Activated B cell treated with CpG ODN at 0.5 μM for 24 hours (primary cell): ENCODE results near the gene SHISA8. TPM values are rescaled to one million over a fixed set of nuclear protein-coding genes. Genes with fewer than 3 reads are reported as not detected.

Source experiments
- ATAC-seq: fragments of 200-7000 bp; cut with Tn5 transposase; one replicate; pipeline ENCODE4 v1.10.0; 2021; ENCODE audit warnings: low read depth, mild to moderate bottlenecking, moderate library complexity
- CTCF ChIA-PET: fragments of 350-600 bp; sonication (Branson Sonifier 250); formaldehyde crosslinking; loops from one replicate; lab custom pipeline; 2021; ENCODE audit warnings: antibody characterized with exemption; lab: Charles Lee
- POLR2A ChIA-PET: fragments of 350-600 bp; sonication (Branson Sonifier 250); formaldehyde crosslinking; loops from one replicate; lab custom pipeline; 2021; ENCODE audit warnings: antibody characterized with exemption; lab: Charles Lee
- DNase-seq: peaks from one replicate; pipeline ENCODE4 v3.0.0; 2022
- H3K27ac Mint-ChIP-seq: one replicate; pipeline ENCODE4 v1.8.0; 2020; ENCODE audit warnings: mixed read lengths
- H3K27me3 Mint-ChIP-seq: one replicate; pipeline ENCODE4 v1.8.0; 2021; ENCODE audit warnings: mixed read lengths
- H3K36me3 Mint-ChIP-seq: one replicate; pipeline ENCODE4 v1.8.0; 2021; ENCODE audit warnings: low read depth, mixed read lengths
- H3K4me1 Mint-ChIP-seq: one replicate; pipeline ENCODE4 v1.8.0; 2021; ENCODE audit warnings: mixed read lengths
- H3K4me3 Mint-ChIP-seq: one replicate; pipeline ENCODE4 v1.8.0; 2020; ENCODE audit warnings: mild to moderate bottlenecking, mixed read lengths
- H3K9me3 Mint-ChIP-seq: one replicate; pipeline ENCODE4 v1.8.0; 2020; ENCODE audit warnings: mixed read lengths
- intact Hi-C: fragments of 100-400 bp; cut with micrococcal nuclease; formaldehyde crosslinking; loops from one replicate; pipeline ENCODE4 v1.15.1; 2024
- total RNA-seq: library from RNA; stranded (reverse); gene quantifications from 2 replicates; pipeline ENCODE4 v1.2.3, GENCODE V29; 2022
- TF ChIP-seq, protein P1 (sequence below): fragments of 200-600 bp; IDR thresholded peaks from one replicate; pipeline ENCODE4 v1.8.0; 2022; ENCODE audit warnings: antibody characterized with exemption, mild to moderate bottlenecking

SHISA8 gene
- total RNA-seq, 1 donor from 2014 or later = 12.6 TPM

DNA sequence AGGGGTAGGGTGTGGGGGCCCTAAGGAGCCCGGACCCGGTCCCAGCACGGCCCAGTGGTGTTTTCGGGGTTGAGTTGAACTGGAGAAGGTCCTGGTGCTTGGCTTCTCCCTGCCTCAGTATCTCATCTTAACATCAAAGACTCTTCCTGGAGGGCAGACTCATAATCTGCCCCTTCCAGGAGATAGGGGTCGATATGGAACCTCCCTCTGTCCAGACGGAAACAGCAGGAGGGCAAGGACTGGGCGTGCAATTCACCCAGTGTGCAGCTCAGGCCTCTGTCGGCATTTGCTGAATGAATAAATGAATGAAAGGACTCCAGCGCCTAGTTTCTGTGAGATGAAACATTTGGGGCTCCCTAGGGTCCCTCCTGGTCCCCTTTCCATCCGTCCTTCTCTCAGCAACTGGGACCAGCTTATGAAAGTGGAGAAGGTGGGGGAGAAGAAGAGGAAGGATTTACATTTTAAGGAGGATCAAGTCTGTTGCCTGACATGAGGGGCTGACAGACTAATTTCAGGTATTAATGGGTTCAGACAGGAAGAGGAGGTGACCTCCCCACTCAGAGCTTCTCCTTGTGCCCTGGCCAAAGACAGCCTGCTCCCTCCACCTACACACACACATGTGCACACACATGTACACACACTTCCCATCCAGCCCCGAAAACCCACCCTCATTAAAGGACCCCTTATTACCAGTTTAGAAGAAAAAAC lies 1.1 kb upstream of the SHISA8 start:
- POLR2A ChIA-PET = interaction anchor here (0.6 to 14.7 kb wide), 12 partner anchors 10 to 227 kb away, joined by 3 to 1414 read pairs (median 4); partner anchors contain the start of genes CCDC134, CENPM, SNU13 and SREBF2
- H3K27ac Mint-ChIP-seq = peak overlapping the region; percentile 74
- H3K9me3 Mint-ChIP-seq = no peaks in the 10 kb centered on the region
- H3K36me3 Mint-ChIP-seq = no peaks in the 10 kb centered on the region
- intact Hi-C loops = no loop called here
- peaks cover 10% of the 10 kb centered on the region for H3K27me3 Mint-ChIP-seq
- no peak for DNase-seq
- no peak for ATAC-seq
- peak overlapping the region; percentile 67 for H3K4me3 Mint-ChIP-seq
- peaks cover 75% of the 10 kb centered on the region for H3K4me1 Mint-ChIP-seq
- TF ChIP-seq, protein P1, sequence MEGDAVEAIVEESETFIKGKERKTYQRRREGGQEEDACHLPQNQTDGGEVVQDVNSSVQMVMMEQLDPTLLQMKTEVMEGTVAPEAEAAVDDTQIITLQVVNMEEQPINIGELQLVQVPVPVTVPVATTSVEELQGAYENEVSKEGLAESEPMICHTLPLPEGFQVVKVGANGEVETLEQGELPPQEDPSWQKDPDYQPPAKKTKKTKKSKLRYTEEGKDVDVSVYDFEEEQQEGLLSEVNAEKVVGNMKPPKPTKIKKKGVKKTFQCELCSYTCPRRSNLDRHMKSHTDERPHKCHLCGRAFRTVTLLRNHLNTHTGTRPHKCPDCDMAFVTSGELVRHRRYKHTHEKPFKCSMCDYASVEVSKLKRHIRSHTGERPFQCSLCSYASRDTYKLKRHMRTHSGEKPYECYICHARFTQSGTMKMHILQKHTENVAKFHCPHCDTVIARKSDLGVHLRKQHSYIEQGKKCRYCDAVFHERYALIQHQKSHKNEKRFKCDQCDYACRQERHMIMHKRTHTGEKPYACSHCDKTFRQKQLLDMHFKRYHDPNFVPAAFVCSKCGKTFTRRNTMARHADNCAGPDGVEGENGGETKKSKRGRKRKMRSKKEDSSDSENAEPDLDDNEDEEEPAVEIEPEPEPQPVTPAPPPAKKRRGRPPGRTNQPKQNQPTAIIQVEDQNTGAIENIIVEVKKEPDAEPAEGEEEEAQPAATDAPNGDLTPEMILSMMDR = no peak
- CTCF ChIA-PET = interaction anchor here (1.1 to 2.0 kb wide), 4 partner anchors 10 to 25 kb away, joined by 3 to 10 read pairs (median 8); no protein-coding TSS in a partner anchor

DNA sequence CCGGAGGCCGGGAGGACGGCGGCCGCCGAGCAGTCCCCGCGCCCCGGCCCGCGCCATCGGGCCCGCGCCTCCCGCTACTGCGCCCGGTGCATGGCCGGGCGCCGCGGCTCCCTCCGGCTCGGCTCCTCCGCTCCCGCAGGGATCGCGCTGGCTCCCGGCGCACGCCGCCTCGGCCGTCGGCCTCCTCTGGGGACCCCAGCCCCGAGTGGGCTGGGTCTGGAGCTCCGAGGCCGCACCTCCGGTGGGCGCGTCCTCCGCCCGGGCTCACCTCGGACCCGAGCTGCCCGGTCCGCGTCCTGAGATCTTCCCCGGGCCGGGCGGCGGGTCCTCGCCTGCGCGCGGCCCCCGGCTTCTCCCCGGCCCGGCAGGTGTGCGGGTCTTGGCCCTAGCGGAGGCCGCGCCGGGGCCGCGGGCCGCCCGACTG lies 251 bp downstream of the SHISA8 start:
- TF ChIP-seq, protein P1 = no peak
- ChIA-PET POLR2A (interaction anchor here (0.6 to 11.7 kb wide), 4 partner anchors 11 to 116 kb away, joined by 3 to 173 read pairs (median 46); partner anchors contain the start of gene TNFRSF13C), CTCF (no interaction called here)
- Mint-ChIP-seq H3K36me3 (no peaks in the 10 kb centered on the region), H3K4me1 (peaks cover 65% of the 10 kb centered on the region), H3K27ac (no peak overlapping the region), H3K4me3 (no peak overlapping the region), H3K27me3 (peaks cover 10% of the 10 kb centered on the region), H3K9me3 (no peaks in the 10 kb centered on the region)
- ATAC-seq = no peak
- DNase-seq = no peak
- intact Hi-C loops = no loop called here

DNA sequence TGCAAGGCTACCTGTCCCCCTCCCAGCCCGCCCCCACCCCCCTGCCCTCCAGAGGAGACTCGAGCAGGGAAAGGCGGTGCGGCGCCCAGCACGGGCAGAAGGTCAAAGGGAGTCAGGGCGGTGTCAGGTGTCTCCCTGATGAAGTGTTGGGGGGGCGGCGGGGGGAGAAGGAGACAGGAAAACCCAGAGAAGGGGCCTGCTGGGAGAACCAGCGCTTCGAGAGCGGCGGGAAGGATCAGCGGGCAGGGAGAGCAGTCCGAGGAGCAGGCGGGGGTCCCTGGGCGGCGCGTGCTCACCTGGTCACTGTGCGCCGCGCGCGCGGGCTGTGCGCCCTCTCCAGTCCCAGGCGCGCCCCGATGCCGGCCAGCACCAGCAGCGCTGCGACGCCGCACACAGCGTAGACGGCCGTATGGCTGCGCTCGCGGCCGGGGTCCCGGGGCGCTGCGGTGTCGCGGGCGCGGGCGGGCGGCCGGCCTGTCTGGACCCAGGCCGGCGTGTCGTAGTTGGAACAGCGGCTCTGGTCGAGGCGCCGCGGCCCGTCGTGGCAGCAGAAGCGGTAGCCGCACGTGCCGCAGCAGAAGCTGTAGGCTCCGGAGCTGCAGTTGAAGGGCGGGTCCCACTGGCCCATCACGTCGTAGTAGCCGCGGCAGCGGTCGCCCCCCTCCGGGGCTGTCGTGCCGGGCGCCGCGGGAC lies 886 bp downstream of the SHISA8 start:
- TF ChIP-seq, protein P1 = no peak
- no peak overlapping the region for H3K27ac Mint-ChIP-seq
- peak overlapping the region; percentile 50 for H3K4me3 Mint-ChIP-seq
- H3K36me3 Mint-ChIP-seq = no peaks in the 10 kb centered on the region
- ATAC-seq (no peak), DNase-seq (no peak)
- intact Hi-C loops = loop anchor here (2.0 kb wide), 1 partner anchor 23 kb away; no protein-coding TSS in a partner anchor
- ChIA-PET POLR2A (interaction anchor here (0.6 to 11.7 kb wide), 5 partner anchors 12 to 116 kb away, joined by 3 to 173 read pairs (median 3); partner anchors contain the start of gene TNFRSF13C), CTCF (no interaction called here)
- H3K9me3 Mint-ChIP-seq = no peaks in the 10 kb centered on the region
- H3K4me1 Mint-ChIP-seq = peaks cover 66% of the 10 kb centered on the region
- peaks cover 10% of the 10 kb centered on the region for H3K27me3 Mint-ChIP-seq

DNA sequence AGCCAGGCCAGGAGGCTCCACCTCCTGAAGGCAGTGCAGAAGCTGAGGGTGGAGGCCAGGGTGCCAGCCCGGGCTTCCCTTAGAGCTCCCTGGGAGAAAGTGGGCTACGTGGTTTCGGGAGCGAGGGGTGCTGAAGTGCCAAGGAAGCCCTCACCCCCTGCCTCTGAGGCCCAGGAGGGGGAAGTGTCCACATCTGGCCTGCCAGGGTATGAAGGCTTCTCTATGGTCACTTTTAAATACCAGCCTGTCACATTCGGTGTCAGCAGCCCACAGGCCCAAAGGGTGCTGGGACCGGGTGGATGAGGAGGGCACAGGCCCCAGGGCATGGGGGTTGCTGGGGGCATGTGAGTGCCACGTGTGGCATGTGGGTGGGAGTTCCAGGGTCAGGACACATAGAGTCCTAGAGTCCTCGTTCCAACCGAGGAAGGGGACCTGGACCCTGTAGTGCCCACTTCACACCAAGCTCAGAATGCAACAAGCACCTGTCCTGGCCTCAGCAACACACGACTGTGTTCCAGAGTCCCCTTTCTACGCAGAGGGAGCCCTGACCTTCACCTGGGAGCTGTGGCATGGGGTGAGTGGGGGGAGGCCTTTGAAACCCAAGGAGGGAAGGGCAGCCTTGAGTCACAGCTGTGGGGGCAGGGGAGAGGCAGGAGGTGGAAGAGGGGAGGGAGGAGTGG lies 1.7 kb downstream of the SHISA8 start:
- Mint-ChIP-seq H3K4me1 (peaks cover 66% of the 10 kb centered on the region), H3K27ac (peak overlapping the region; percentile 41), H3K9me3 (no peaks in the 10 kb centered on the region), H3K36me3 (no peaks in the 10 kb centered on the region), H3K27me3 (peaks cover 10% of the 10 kb centered on the region), H3K4me3 (peak overlapping the region; percentile 75)
- ChIA-PET CTCF (interaction anchor here (2.5 kb wide), 1 partner anchor 27 kb away, joined by 10 read pairs; no protein-coding TSS in a partner anchor), POLR2A (interaction anchor here (1.0 to 11.7 kb wide), 4 partner anchors 13 to 80 kb away, joined by 3 to 173 read pairs (median 46); partner anchors contain the start of genes SREBF2 and TNFRSF13C)
- ATAC-seq = no peak
- TF ChIP-seq, protein P1 = no peak
- DNase-seq = no peak
- intact Hi-C loops = loop anchor here (2.0 kb wide), 1 partner anchor 22 kb away; no protein-coding TSS in a partner anchor
